ENCODE data around the gene SDHAF3. TPM values are rescaled to one million over a fixed set of nuclear protein-coding genes. Genes with fewer than 3 reads are reported as not detected.

Gene SDHAF3
- total RNA-seq, 1 experiment from 2014 or later: 27.4 TPM

GRCh38 chr7:97128736-97129135 lies 11.2 kb downstream of the SDHAF3 start:
- no peak for TF ChIP-seq EZH2 (IDR thresholded peaks at IDR 0.05; ENCODE audit: low read depth)
- TF ChIP-seq CTCF (conservative IDR thresholded peaks at IDR 0.05): no peak
- no peak overlapping the region for H3K4me2 ChIP-seq
- H3K9me2 ChIP-seq (ENCODE audit: insufficient read depth): no peaks in the 10 kb centered on the region
- H3K4me1 ChIP-seq (replicated peaks; ENCODE audit: insufficient read depth): no peaks in the 10 kb centered on the region
- ChIA-PET POLR2A (ENCODE audit: unreplicated experiment) (no interaction called here), CTCF (no interaction called here)
- no TSS peak for BruUV-seq (replicated peaks)
- H3K27me3 ChIP-seq (ENCODE audit: insufficient read depth, low read depth): no peaks in the 10 kb centered on the region
- no peaks in the 10 kb centered on the region for H3F3A ChIP-seq (ENCODE audit: insufficient read depth, low read depth)
- intact Hi-C loops (cut with micrococcal nuclease; ENCODE audit: unreplicated experiment): no loop called here
- no peaks in the 10 kb centered on the region for H3K79me2 ChIP-seq (ENCODE audit: low read depth)
- no peaks in the 10 kb centered on the region for H4K20me1 ChIP-seq (ENCODE audit: insufficient read depth)
- H3K9me3 ChIP-seq (ENCODE audit: insufficient read depth, low read depth): no peaks in the 10 kb centered on the region
- H2AFZ ChIP-seq: no peak overlapping the region
- H3K36me3 ChIP-seq (ENCODE audit: low read depth): no peaks in the 10 kb centered on the region
- DNase-seq: no peak
- no peak overlapping the region for H3K27ac ChIP-seq
- no peak overlapping the region for H3K4me3 ChIP-seq

GRCh38 chr7:97130417-97131139 lies 13.1 kb downstream of the SDHAF3 start:
- ChIA-PET CTCF (no interaction called here), POLR2A (ENCODE audit: unreplicated experiment) (no interaction called here)
- no peak overlapping the region for H3K4me3 ChIP-seq
- DNase-seq: no peak
- no peaks in the 10 kb centered on the region for H3K9me2 ChIP-seq (ENCODE audit: insufficient read depth)
- H2AFZ ChIP-seq: no peak overlapping the region
- no peak overlapping the region for H3K27ac ChIP-seq
- no peaks in the 10 kb centered on the region for H3K79me2 ChIP-seq (ENCODE audit: low read depth)
- no peaks in the 10 kb centered on the region for H3K4me1 ChIP-seq (replicated peaks; ENCODE audit: insufficient read depth)
- no TSS peak for BruUV-seq (replicated peaks)
- H3F3A ChIP-seq (ENCODE audit: insufficient read depth, low read depth): no peaks in the 10 kb centered on the region
- H4K20me1 ChIP-seq (ENCODE audit: insufficient read depth): no peaks in the 10 kb centered on the region
- H3K9me3 ChIP-seq (ENCODE audit: insufficient read depth, low read depth): no peaks in the 10 kb centered on the region
- H3K27me3 ChIP-seq (ENCODE audit: insufficient read depth, low read depth): no peaks in the 10 kb centered on the region
- intact Hi-C loops (cut with micrococcal nuclease; ENCODE audit: unreplicated experiment): no loop called here
- TF ChIP-seq EZH2 (IDR thresholded peaks at IDR 0.05; ENCODE audit: low read depth) (no peak), CTCF (conservative IDR thresholded peaks at IDR 0.05) (no peak)
- no peak overlapping the region for H3K4me2 ChIP-seq
- no peaks in the 10 kb centered on the region for H3K36me3 ChIP-seq (ENCODE audit: low read depth)

GRCh38 chr7:97133159-97133558 lies 15.7 kb downstream of the SDHAF3 start:
- CTCF ChIA-PET: interaction anchor here (0.6 kb wide), 1 partner anchor 25 kb away, joined by 5 read pairs; no protein-coding TSS in a partner anchor
- DNase-seq: no peak
- Histone ChIP-seq H3K36me3 (ENCODE audit: low read depth) (no peaks in the 10 kb centered on the region), H3K9me2 (ENCODE audit: insufficient read depth) (no peaks in the 10 kb centered on the region), H3K27ac (no peak overlapping the region), H3F3A (ENCODE audit: insufficient read depth, low read depth) (no peaks in the 10 kb centered on the region), H3K27me3 (ENCODE audit: insufficient read depth, low read depth) (no peaks in the 10 kb centered on the region), H2AFZ (no peak overlapping the region), H3K4me2 (no peak overlapping the region), H4K20me1 (ENCODE audit: insufficient read depth) (no peaks in the 10 kb centered on the region), H3K9me3 (ENCODE audit: insufficient read depth, low read depth) (no peaks in the 10 kb centered on the region), H3K4me3 (no peak overlapping the region), H3K4me1 (replicated peaks; ENCODE audit: insufficient read depth) (no peaks in the 10 kb centered on the region), H3K79me2 (ENCODE audit: low read depth) (no peaks in the 10 kb centered on the region)
- POLR2A ChIA-PET (ENCODE audit: unreplicated experiment): no interaction called here
- TF ChIP-seq CTCF (conservative IDR thresholded peaks at IDR 0.05) (no peak), EZH2 (IDR thresholded peaks at IDR 0.05; ENCODE audit: low read depth) (no peak)
- no TSS peak for BruUV-seq (replicated peaks)
- intact Hi-C loops (cut with micrococcal nuclease; ENCODE audit: unreplicated experiment): no loop called here
